K562 (cell line): ENCODE data around the gene LANCL3. TPM values are rescaled to one million over a fixed set of nuclear protein-coding genes. Genes with fewer than 3 reads are reported as not detected.

ENCODE experiments used
- ATF1 ChIP-seq, 2 experiments: fragments of 450-650 bp in 1 of 2; IDR thresholded peaks; 2 replicates each; pipeline ENCODE4 v1.6.1; 2016; ENCODE audit warnings: missing compliant biosample characterization in 1 of 2, missing genetic modification characterization in 1 of 2
- CBX5 ChIP-seq: IDR thresholded peaks from 2 replicates; pipeline ENCODE4 v1.6.1; 2014; ENCODE audit warnings: low read depth, borderline replicate concordance
- EGR1 ChIP-seq: fragments of 450-650 bp; conservative IDR thresholded peaks from 2 replicates; pipeline ENCODE4 v1.6.1; 2017; ENCODE audit warnings: mild to moderate bottlenecking
- FOXK2 ChIP-seq, 2 experiments: fragments of 450-650 bp; IDR thresholded peaks in 1 of 2; conservative IDR thresholded peaks in 1 of 2; 2 replicates each; pipeline ENCODE4 v1.6.1; 2016; ENCODE audit warnings: low read depth in 2 of 2, mild to moderate bottlenecking in 1 of 2
- GATAD2B ChIP-seq: fragments of 450-650 bp; IDR thresholded peaks from 2 replicates; pipeline ENCODE4 v1.6.1; 2017; ENCODE audit warnings: mild to moderate bottlenecking, borderline replicate concordance
- HDAC1 ChIP-seq, 2 experiments: fragments of 450-650 bp; IDR thresholded peaks; 2 replicates each; pipeline ENCODE4 v1.6.1; 2016 to 2017; ENCODE audit warnings: inconsistent platforms in 1 of 2, mild to moderate bottlenecking in 1 of 2, moderate library complexity in 1 of 2
- HMGN3 ChIP-seq: IDR thresholded peaks from 2 replicates; pipeline ENCODE4 v1.6.1; 2011; ENCODE audit warnings: borderline replicate concordance, low read depth, mild to moderate bottlenecking, mixed read lengths, low read length; ENCODE audit not compliant: insufficient read length; ENCODE audit errors: extremely low read depth
- KLF16 ChIP-seq: IDR thresholded peaks from 2 replicates; pipeline ENCODE4 v1.6.1; 2016; ENCODE audit warnings: antibody characterized with exemption
- MTF1 ChIP-seq: fragments of 250-450 bp; sonication (Bioruptor Pico); IDR thresholded peaks from 2 replicates; pipeline ENCODE4 v1.9.0; 2021; ENCODE audit warnings: moderate library complexity, mild to moderate bottlenecking, inconsistent platforms, borderline replicate concordance
- NR2F6 ChIP-seq: fragments of 450-650 bp; formaldehyde crosslinking; IDR thresholded peaks from 2 replicates; pipeline ENCODE4 v1.4.0; 2020; ENCODE audit warnings: mild to moderate bottlenecking
- PHB ChIP-seq: fragments of 250-450 bp; sonication (Bioruptor Pico); IDR thresholded peaks from 2 replicates; pipeline ENCODE4 v1.5.0; 2021
- POLR2AphosphoS2 ChIP-seq: IDR thresholded peaks from 2 replicates; pipeline ENCODE4 v1.6.1; 2012; ENCODE audit warnings: low read length, improper control_type of control experiment
- PRMT5 ChIP-seq: sonication (generic); formaldehyde crosslinking; IDR thresholded peaks from 2 replicates; pipeline ENCODE4 v1.5.0; 2020; ENCODE audit warnings: missing genetic modification reagents
- RBM34 ChIP-seq: fragments of 200-400 bp; formaldehyde crosslinking; IDR thresholded peaks from 2 replicates; pipeline ENCODE4 v1.6.1; 2018; ENCODE audit warnings: low read length, borderline replicate concordance; ENCODE audit not compliant: insufficient read depth
- SREBF1 ChIP-seq: fragments of 150-350 bp; IDR thresholded peaks from 2 replicates; pipeline ENCODE4 v1.6.1; 2014; ENCODE audit warnings: antibody characterized with exemption, low read depth, low read length, borderline replicate concordance
- TEAD1 ChIP-seq, 2 experiments: fragments of 450-650 bp in 1 of 2; sonication (generic) in 1 of 2; formaldehyde crosslinking; IDR thresholded peaks; 2 replicates each; pipeline versions ENCODE4 v1.4.0 to v1.8.0; 2020 to 2022; ENCODE audit warnings: mild to moderate bottlenecking in 2 of 2, missing genetic modification reagents in 1 of 2
- ZBED1 ChIP-seq: IDR thresholded peaks from 2 replicates; pipeline ENCODE4 v1.6.1; 2014
- ZFP1 ChIP-seq: fragments of 450-650 bp; formaldehyde crosslinking; IDR thresholded peaks from 2 replicates; pipeline ENCODE4 v1.4.0; 2020; ENCODE audit warnings: mild to moderate bottlenecking, mixed read lengths
- ZFP30 ChIP-seq: fragments of 250-450 bp; sonication (Bioruptor Pico); IDR thresholded peaks from 2 replicates; pipeline ENCODE4 v1.8.0; 2022; ENCODE audit warnings: moderate library complexity, mild to moderate bottlenecking, inconsistent platforms, borderline replicate concordance
- ZNF232 ChIP-seq: sonication (generic); formaldehyde crosslinking; IDR thresholded peaks from 2 replicates; pipeline ENCODE4 v1.8.0; 2022; ENCODE audit warnings: mild to moderate bottlenecking, missing genetic modification reagents
- ZNF431 ChIP-seq: sonication (generic); formaldehyde crosslinking; IDR thresholded peaks from 2 replicates; pipeline ENCODE4 v1.8.0; 2022; ENCODE audit warnings: mild to moderate bottlenecking, missing genetic modification reagents
- ZNF76 ChIP-seq: fragments of 250-450 bp; sonication (Bioruptor Pico); IDR thresholded peaks from 2 replicates; pipeline ENCODE4 v1.4.0; 2020; ENCODE audit warnings: mild to moderate bottlenecking, moderate library complexity, borderline replicate concordance
- polyA plus RNA-seq, 8 experiments: library from polyadenylated mRNA; depleted of rRNA in 4 of 8; stranded (reverse) in 5 of 8; unstranded in 3 of 8; fragments of >200 nt; fragmentation: Nextera tagmentation in 2 of 8; fragmentation: Illumina TruSeq in 1 of 8; extraction: Ambion mirVana in 2 of 8; extraction: Trizol in 1 of 8; gene quantifications; 2 replicates each; pipeline versions ENCODE4 v1.2.1 to v1.2.3, GENCODE V29; 2011 to 2014; ENCODE audit warnings: inconsistent platforms in 1 of 8, missing spikeins in 1 of 8
- total RNA-seq, 7 experiments: library from RNA; depleted of rRNA in 6 of 7; stranded (reverse); fragments of >200 nt in 6 of 7; fragmentation: Illumina TruSeq in 2 of 7; extraction: Trizol in 2 of 7; gene quantifications; 2 replicates each; pipeline versions ENCODE4 v1.2.1 to v1.2.3, GENCODE V29; 2011 to 2021; ENCODE audit warnings: low replicate concordance in 1 of 7
- TF ChIP-seq, protein P1 (sequence below), 2 experiments: IDR thresholded peaks; 2 replicates each; pipeline ENCODE4 v1.6.1; 2012; ENCODE audit warnings: improper control_type of control experiment in 2 of 2, low read depth in 2 of 2, low read length in 2 of 2, borderline replicate concordance in 1 of 2
- TF ChIP-seq, protein P2 (sequence below): fragments of 200-800 bp; sonication (Bioruptor generic); IDR thresholded peaks from 2 replicates; pipeline ENCODE4 v1.6.1; 2017; ENCODE audit warnings: missing genetic modification characterization, missing compliant biosample characterization

The LANCL3 gene
- total and polyA plus RNA-seq, 9 of the 15 experiments (the other 6 are each of a cell fraction or from before 2014, with no cell fraction given) = 0.41 to 1.5 (median 0.58) TPM

DNA sequence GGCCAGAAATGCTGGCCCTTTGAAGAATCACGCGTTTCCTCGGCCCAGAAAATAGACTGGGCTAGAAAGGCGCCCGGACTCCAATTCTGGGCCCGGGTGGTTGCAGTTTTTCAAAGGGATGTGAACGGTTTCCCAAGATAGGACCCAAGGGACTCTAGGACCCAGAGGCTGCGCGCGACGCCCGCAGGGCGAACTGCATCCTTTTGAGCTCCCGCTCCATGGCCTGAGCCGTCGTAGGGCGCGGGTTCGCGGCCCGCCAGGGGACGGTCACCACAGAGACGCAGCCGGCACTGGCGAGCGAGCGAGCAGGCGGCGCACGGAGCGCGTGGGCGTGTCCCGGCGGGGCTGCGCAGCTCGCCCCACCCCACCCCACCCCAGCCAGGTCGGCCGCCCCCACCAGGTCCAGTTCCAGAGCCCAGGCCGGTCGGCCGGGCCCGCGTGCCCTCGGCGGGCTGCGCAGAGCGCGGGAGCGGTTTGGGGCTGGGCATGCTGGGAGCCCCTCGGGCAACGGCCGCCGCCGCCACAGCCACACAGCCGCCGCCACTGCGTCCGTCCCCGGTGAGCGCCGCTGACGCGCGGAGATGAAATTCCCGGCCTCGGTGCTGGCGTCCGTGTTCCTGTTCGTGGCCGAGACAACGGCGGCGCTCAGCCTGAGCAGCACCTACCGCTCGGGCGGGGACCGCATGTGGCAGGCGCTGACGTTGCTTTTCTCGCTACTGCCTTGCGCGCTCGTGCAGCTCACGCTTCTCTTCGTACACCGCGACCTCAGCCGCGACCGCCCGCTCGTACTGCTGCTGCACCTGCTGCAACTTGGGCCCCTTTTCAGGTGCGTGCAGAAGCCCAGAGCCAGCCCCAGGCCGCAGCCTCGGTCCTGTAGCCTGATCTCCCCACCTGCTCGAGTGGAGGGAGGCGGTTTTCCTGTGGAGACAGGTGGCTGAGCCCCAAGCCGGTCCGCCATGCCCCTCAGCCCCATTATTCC is 114.2 kb downstream of the LANCL3 start, which contains the start of gene XK (continued):
- TF ChIP-seq, protein P1, sequence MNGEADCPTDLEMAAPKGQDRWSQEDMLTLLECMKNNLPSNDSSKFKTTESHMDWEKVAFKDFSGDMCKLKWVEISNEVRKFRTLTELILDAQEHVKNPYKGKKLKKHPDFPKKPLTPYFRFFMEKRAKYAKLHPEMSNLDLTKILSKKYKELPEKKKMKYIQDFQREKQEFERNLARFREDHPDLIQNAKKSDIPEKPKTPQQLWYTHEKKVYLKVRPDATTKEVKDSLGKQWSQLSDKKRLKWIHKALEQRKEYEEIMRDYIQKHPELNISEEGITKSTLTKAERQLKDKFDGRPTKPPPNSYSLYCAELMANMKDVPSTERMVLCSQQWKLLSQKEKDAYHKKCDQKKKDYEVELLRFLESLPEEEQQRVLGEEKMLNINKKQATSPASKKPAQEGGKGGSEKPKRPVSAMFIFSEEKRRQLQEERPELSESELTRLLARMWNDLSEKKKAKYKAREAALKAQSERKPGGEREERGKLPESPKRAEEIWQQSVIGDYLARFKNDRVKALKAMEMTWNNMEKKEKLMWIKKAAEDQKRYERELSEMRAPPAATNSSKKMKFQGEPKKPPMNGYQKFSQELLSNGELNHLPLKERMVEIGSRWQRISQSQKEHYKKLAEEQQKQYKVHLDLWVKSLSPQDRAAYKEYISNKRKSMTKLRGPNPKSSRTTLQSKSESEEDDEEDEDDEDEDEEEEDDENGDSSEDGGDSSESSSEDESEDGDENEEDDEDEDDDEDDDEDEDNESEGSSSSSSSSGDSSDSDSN (IDR thresholded peaks at IDR 0.05; ENCODE audit: borderline replicate concordance in 1 of 2, low read depth in 2 of 2, low read length in 2 of 2) = peak; percentile 31 to 58; a peak in 1 of 4 replicates
- TF ChIP-seq SREBF1 = no peak
- no peak for TF ChIP-seq RBM34
- TF ChIP-seq KLF16 = no peak
- TF ChIP-seq ZBED1 = no peak
- no peak for TF ChIP-seq POLR2AphosphoS2
- TF ChIP-seq FOXK2 (conservative IDR thresholded peaks at IDR 0.05 in 1 of 2, IDR thresholded peaks at IDR 0.05 in 1 of 2; ENCODE audit: low read depth in 2 of 2) = no peak
- no peak for TF ChIP-seq PHB (CRISPR knock-in tag)
- TF ChIP-seq MTF1 (CRISPR knock-in tag) = no peak
- no peak for TF ChIP-seq GATAD2B
- 0 out of 4 replicates have a peak, but pooled peaks of 1 of the 2 experiments have one; percentile 24 for TF ChIP-seq HDAC1 (IDR thresholded peaks at IDR 0.05)
- TF ChIP-seq PRMT5 (CRISPR knock-in tag) = 0 out of 2 replicates have a peak, but pooled peaks have one; percentile 20
- no peak for TF ChIP-seq ZNF76 (CRISPR knock-in tag)
- TF ChIP-seq, protein P2, sequence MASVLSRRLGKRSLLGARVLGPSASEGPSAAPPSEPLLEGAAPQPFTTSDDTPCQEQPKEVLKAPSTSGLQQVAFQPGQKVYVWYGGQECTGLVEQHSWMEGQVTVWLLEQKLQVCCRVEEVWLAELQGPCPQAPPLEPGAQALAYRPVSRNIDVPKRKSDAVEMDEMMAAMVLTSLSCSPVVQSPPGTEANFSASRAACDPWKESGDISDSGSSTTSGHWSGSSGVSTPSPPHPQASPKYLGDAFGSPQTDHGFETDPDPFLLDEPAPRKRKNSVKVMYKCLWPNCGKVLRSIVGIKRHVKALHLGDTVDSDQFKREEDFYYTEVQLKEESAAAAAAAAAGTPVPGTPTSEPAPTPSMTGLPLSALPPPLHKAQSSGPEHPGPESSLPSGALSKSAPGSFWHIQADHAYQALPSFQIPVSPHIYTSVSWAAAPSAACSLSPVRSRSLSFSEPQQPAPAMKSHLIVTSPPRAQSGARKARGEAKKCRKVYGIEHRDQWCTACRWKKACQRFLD (CRISPR knock-in tag) = no peak
- TF ChIP-seq ZFP30 = no peak
- TF ChIP-seq CBX5 = no peak
- TF ChIP-seq HMGN3 = peak; percentile 16
- 0 out of 4 replicates have a peak, but pooled peaks of 1 of the 2 experiments have one; percentile 64 for TF ChIP-seq TEAD1 (CRISPR knock-in tag; IDR thresholded peaks at IDR 0.05)
- peak; percentile 80 for TF ChIP-seq ZNF431 (CRISPR knock-in tag)
- TF ChIP-seq EGR1 = no peak; the same call in 1 of the 2 replicates
- TF ChIP-seq NR2F6 = no peak
- no peak for TF ChIP-seq ATF1 (CRISPR knock-in tag; IDR thresholded peaks at IDR 0.05)
- TF ChIP-seq ATF1 (tag; IDR thresholded peaks at IDR 0.05) = peak; percentile 58; the same call in 1 of the 2 replicates
- peak; percentile 87 for TF ChIP-seq ZNF232 (CRISPR knock-in tag)
- TF ChIP-seq ZFP1 (CRISPR knock-in tag) = no peak
